HG03060 (cell line): ENCODE results near the gene DRD3.

ENCODE experiments used
- ATAC-seq: cut with Tn5 transposase; IDR thresholded peaks from one replicate; pipeline ENCODE4 v1.9.1; 2021; ENCODE audit warnings: low read depth, moderate number of reproducible peaks; ENCODE audit not compliant: unreplicated experiment

Gene DRD3

GRCh38 chr3:114186501-114186900 is 7.6 kb upstream of the DRD3 start:
- ATAC-seq, result no peak

GRCh38 chr3:114179575-114179974 is 723 bp upstream of the DRD3 start:
- ATAC-seq, result no peak

- no peak for ATAC-seq
These were observed 2.0 kb downstream of the DRD3 start for GRCh38 chr3:114176890-114177289.

DNA sequence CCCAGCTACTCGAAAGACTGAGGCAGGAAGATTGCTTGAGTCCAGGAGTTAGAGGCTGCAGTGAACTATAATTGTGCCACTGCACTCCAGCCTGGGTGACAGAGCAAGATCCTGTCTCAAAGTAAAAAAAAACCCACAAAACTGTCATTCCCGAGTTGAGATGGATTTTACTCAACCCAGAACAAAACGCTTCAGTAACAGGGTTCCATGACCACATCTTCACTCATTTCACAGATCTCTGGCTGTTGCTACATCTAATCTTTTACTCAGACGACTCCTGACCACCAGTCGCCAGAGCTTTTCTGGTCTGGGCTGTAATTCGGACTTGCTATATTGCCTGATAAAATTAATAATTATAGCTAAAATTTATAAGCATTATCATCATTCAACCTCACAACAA is 2.4 kb downstream of the DRD3 start:
- no peak for ATAC-seq

GRCh38 chr3:114175204-114175987 is 3.5 kb downstream of the DRD3 start:
- ATAC-seq, result no peak

GRCh38 chr3:114171677-114172076 is 7.2 kb downstream of the DRD3 start:
- no peak for ATAC-seq

- ATAC-seq, result no peak
These were observed 10.7 kb downstream of the DRD3 start for GRCh38 chr3:114168150-114168549.

GRCh38 chr3:114157321-114157720 is 21.5 kb downstream of the DRD3 start:
- ATAC-seq, result no peak

DNA sequence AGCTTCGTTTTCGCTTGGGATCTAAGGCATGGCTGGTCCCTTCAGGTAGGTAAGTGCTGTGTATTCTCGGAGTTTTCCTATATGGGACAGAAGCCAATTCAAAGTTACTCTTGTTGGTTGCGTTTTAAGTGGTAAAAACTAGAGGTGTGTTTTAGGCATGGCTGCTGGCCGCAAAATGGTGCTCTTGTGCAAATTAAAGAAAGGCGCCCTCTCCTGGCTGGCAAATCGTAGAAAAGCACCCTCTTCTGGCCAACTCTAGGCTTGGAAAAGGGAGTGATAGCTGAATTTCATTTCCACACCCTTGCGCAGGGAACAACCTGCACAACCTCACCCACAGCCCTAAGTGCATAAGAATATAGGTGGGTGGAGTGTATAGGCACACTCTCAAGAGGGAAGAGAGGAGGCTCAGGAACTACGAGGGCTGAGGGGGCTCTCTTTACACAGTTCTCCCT is 23.5 kb downstream of the DRD3 start:
- ATAC-seq, result no peak

DNA sequence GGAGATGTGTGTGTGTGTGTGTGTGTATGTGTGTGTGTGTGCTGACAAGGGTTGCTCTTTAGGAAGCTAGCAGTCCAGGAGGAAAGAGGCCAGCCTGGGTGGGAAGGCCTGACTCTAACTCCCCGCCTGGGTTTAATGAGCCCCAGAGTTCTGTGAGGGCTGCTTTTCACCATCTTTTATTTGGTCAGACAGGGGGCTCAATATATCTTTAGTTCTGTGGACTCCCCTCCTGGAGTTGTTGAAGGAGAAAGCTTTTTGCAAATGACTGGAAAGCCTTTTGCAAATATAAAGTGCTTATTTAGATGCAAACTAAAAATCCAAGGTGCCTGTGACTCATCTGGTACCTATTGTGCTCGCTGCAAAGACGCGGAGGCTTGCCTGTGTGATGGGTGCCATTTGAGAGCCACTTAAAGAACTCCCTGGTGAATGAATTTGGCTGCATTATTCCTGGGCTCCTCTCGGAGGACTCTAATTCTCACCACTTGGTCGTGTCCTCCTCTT is 24.5 kb downstream of the DRD3 start:
- ATAC-seq, result no peak

- peak; percentile 90 for ATAC-seq
These were observed 26.2 kb downstream of the DRD3 start for GRCh38 chr3:114152519-114153151.

DNA sequence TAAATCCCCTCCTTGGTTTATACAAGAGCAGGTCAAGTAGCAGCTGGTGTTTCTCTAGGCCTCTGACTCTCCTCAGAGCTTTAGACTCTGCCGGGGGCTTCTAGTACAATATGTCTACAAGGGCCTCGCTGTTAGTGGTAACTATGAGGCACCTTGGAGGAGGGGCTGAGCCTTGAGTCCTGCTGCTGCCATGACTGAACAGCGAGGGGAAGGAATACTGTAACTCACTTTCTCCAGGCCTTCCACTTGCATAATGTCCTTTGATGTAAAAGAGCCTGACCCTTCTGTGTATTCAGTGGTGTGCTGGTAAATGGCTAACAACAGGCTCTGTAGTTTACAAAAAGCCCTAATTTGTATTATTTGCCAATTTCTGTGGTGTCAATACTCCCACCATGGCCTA is 27.8 kb downstream of the DRD3 start:
- no peak for ATAC-seq

GRCh38 chr3:114147251-114147650 is 31.6 kb downstream of the DRD3 start:
- ATAC-seq, result no peak

GRCh38 chr3:114144909-114145688 is 33.8 kb downstream of the DRD3 start:
- no peak for ATAC-seq

DNA sequence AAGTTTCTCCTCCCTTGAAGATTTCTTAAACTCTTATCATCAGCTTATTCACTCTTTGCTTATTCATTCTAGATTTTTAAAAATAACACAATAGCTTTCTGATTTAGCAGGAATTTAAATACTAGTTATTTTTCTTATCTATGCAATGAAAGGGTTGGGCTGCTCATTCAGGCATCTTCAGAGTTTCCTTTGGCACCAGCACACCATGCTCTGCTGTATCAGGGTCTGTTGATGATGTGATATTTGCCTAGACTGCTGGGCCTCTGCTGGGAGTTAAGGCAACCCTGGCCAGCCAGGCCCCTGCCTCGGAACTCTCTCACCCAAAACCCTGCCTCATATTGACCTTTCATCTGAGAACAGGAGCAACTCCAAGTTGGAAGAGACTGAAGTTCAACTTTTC is 35.0 kb downstream of the DRD3 start:
- ATAC-seq, result no peak

DNA sequence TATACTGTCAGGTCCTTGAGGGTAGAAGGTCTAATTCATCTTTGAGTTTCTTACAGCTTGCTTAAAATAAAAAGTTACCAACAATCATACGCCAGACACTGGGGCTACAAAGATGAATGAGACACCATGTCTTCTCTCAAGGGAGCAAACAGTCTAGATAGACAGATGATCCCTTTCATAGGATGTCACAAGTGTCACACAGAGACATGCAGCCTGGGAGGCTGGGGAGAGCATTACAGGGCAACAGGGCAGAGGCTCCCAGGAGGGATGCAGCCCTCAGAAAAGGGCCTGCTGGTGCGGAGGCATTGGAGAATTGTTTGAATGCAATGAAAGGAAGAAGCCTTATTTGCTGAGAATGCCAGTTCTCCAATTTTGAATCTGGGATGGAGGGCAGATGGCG is 39.0 kb downstream of the DRD3 start:
- no peak for ATAC-seq

- no peak for ATAC-seq
These were observed 44.9 kb downstream of the DRD3 start for GRCh38 chr3:114133947-114134346.

- no peak for ATAC-seq
These were observed 46.4 kb downstream of the DRD3 start for GRCh38 chr3:114132500-114132899.

- no peak for ATAC-seq
These were observed 50.0 kb downstream of the DRD3 start for GRCh38 chr3:114128826-114129225.

GRCh38 chr3:114128231-114128630 is 50.6 kb downstream of the DRD3 start:
- ATAC-seq, result no peak

GRCh38 chr3:114127517-114127916 is 51.3 kb downstream of the DRD3 start:
- no peak for ATAC-seq
